Measurements from ENCODE around the gene CEP170. TPM values are rescaled to one million over a fixed set of nuclear protein-coding genes. Genes with fewer than 3 reads are reported as not detected.
A peak's percentile ranks its signal among the peaks of the same experiment; 100 is the strongest.

Gene CEP170
- total RNA-seq, 1 donor from 2014 or later, result 164 TPM

DNA sequence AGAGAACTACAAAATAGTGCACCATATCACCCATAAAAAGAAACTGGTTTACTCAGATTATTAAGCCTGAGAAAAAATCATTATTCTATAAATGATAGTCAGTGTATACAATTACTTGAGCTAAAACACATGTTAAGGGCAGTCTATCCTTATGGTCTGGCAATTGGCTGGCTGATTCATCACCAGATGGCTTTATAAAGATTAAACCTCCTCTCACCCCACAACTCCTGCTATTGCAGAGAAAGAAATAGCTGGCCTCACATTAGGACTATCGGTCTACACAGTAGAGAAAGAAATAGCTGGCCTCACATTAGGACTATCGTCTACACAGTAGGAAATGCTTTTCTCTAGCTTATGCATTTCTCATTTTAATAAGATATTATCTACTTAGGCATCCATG lies 21.2 kb downstream of the CEP170 start:
- Histone ChIP-seq H3K36me3 (ENCODE audit: insufficient read depth, low read length) (peaks cover 31% of the 10 kb centered on the region), H3K9me3 (ENCODE audit: insufficient read depth, low read depth, low read length) (peaks cover 3% of the 10 kb centered on the region), H3K79me2 (ENCODE audit: insufficient read depth, low read length) (peaks cover 98% of the 10 kb centered on the region), H3K27ac (ENCODE audit: low read depth, low read length) (peak overlapping the region; percentile 33), H3K27me3 (ENCODE audit: insufficient read depth, low read length) (no peaks in the 10 kb centered on the region), H3K4me2 (ENCODE audit: low read length) (peak overlapping the region; percentile 28), H3K9ac (ENCODE audit: low read length) (no peak overlapping the region), H2AFZ (ENCODE audit: low read depth, low read length) (no peak overlapping the region), H3K4me1 (ENCODE audit: insufficient read depth, low read length) (peaks cover 22% of the 10 kb centered on the region), H3K4me3 (ENCODE audit: insufficient read depth, low read depth, low read length) (no peak overlapping the region), H4K20me1 (ENCODE audit: insufficient read depth, low read length) (peaks cover 79% of the 10 kb centered on the region)
- TF ChIP-seq CTCF (IDR thresholded peaks at IDR 0.05; ENCODE audit: insufficient read depth, low read depth, low read length), result no peak
- no peak for TF ChIP-seq EZH2 (IDR thresholded peaks at IDR 0.05; ENCODE audit: insufficient read depth, low read length)
- peaks cover 22% of the 10 kb centered on the region for H3K36me3 Mint-ChIP-seq (ENCODE audit: low read depth, unreplicated experiment)
- DNase-seq (ENCODE audit: low read depth) (peak; percentile 87), FAIRE-seq (no peak)
- H3K9me3 Mint-ChIP-seq (ENCODE audit: unreplicated experiment), result peaks cover 11% of the 10 kb centered on the region
- H3K27ac Mint-ChIP-seq (ENCODE audit: unreplicated experiment), result no peak overlapping the region
- no peaks in the 10 kb centered on the region for H3K27me3 Mint-ChIP-seq (ENCODE audit: low read depth, unreplicated experiment)
- H3K4me3 Mint-ChIP-seq (ENCODE audit: unreplicated experiment), result no peak overlapping the region
- H3K4me1 Mint-ChIP-seq (ENCODE audit: low read depth, unreplicated experiment), result peaks cover 36% of the 10 kb centered on the region

- Mint-ChIP-seq H3K36me3 (ENCODE audit: low read depth, unreplicated experiment) (peaks cover 17% of the 10 kb centered on the region), H3K4me3 (ENCODE audit: unreplicated experiment) (no peak overlapping the region), H3K27me3 (ENCODE audit: low read depth, unreplicated experiment) (no peaks in the 10 kb centered on the region), H3K9me3 (ENCODE audit: unreplicated experiment) (peaks cover 11% of the 10 kb centered on the region), H3K27ac (ENCODE audit: unreplicated experiment) (no peak overlapping the region), H3K4me1 (ENCODE audit: low read depth, unreplicated experiment) (peaks cover 28% of the 10 kb centered on the region)
- Histone ChIP-seq H3K27ac (ENCODE audit: low read depth, low read length) (no peak overlapping the region), H3K4me1 (ENCODE audit: insufficient read depth, low read length) (peaks cover 22% of the 10 kb centered on the region), H3K9ac (ENCODE audit: low read length) (no peak overlapping the region), H3K4me3 (ENCODE audit: insufficient read depth, low read depth, low read length) (no peak overlapping the region), H3K36me3 (ENCODE audit: insufficient read depth, low read length) (peaks cover 24% of the 10 kb centered on the region), H3K4me2 (ENCODE audit: low read length) (no peak overlapping the region), H3K9me3 (ENCODE audit: insufficient read depth, low read depth, low read length) (peaks cover 3% of the 10 kb centered on the region), H3K27me3 (ENCODE audit: insufficient read depth, low read length) (no peaks in the 10 kb centered on the region), H2AFZ (ENCODE audit: low read depth, low read length) (no peak overlapping the region), H4K20me1 (ENCODE audit: insufficient read depth, low read length) (peaks cover 79% of the 10 kb centered on the region), H3K79me2 (ENCODE audit: insufficient read depth, low read length) (peaks cover 97% of the 10 kb centered on the region)
- FAIRE-seq (no peak), DNase-seq (ENCODE audit: low read depth) (no peak)
- TF ChIP-seq EZH2 (IDR thresholded peaks at IDR 0.05; ENCODE audit: insufficient read depth, low read length) (no peak), CTCF (IDR thresholded peaks at IDR 0.05; ENCODE audit: insufficient read depth, low read depth, low read length) (no peak)
Observed at GRCh38 chr1:243230914-243231313, 24.2 kb downstream of the CEP170 start.

- H2AFZ ChIP-seq (ENCODE audit: low read depth, low read length), result no peak overlapping the region
- peaks cover 78% of the 10 kb centered on the region for H4K20me1 ChIP-seq (ENCODE audit: insufficient read depth, low read length)
- H3K9me3 Mint-ChIP-seq (ENCODE audit: unreplicated experiment), result peaks cover 11% of the 10 kb centered on the region
- H3K9ac ChIP-seq (ENCODE audit: low read length), result no peak overlapping the region
- H3K27me3 Mint-ChIP-seq (ENCODE audit: low read depth, unreplicated experiment), result no peaks in the 10 kb centered on the region
- H3K4me1 Mint-ChIP-seq (ENCODE audit: low read depth, unreplicated experiment), result peaks cover 21% of the 10 kb centered on the region
- H3K79me2 ChIP-seq (ENCODE audit: insufficient read depth, low read length), result peaks cover 96% of the 10 kb centered on the region
- DNase-seq (ENCODE audit: low read depth) (peak; percentile 66), FAIRE-seq (no peak)
- peaks cover 15% of the 10 kb centered on the region for H3K4me1 ChIP-seq (ENCODE audit: insufficient read depth, low read length)
- peak overlapping the region; percentile 7 for H3K4me3 Mint-ChIP-seq (ENCODE audit: unreplicated experiment)
- H3K4me2 ChIP-seq (ENCODE audit: low read length), result peak overlapping the region; percentile 37
- H3K9me3 ChIP-seq (ENCODE audit: insufficient read depth, low read depth, low read length), result peaks cover 3% of the 10 kb centered on the region
- peaks cover 17% of the 10 kb centered on the region for H3K36me3 Mint-ChIP-seq (ENCODE audit: low read depth, unreplicated experiment)
- H3K36me3 ChIP-seq (ENCODE audit: insufficient read depth, low read length), result peaks cover 29% of the 10 kb centered on the region
- H3K27ac ChIP-seq (ENCODE audit: low read depth, low read length), result peak overlapping the region; percentile 25
- TF ChIP-seq CTCF (IDR thresholded peaks at IDR 0.05; ENCODE audit: insufficient read depth, low read depth, low read length) (no peak), EZH2 (IDR thresholded peaks at IDR 0.05; ENCODE audit: insufficient read depth, low read length) (no peak)
- no peaks in the 10 kb centered on the region for H3K27me3 ChIP-seq (ENCODE audit: insufficient read depth, low read length)
- no peak overlapping the region for H3K4me3 ChIP-seq (ENCODE audit: insufficient read depth, low read depth, low read length)
- no peak overlapping the region for H3K27ac Mint-ChIP-seq (ENCODE audit: unreplicated experiment)
Observed at GRCh38 chr1:243229526-243229925, 25.6 kb downstream of the CEP170 start.

Measured in astrocyte (in vitro differentiated cells and primary cell).